ENCODE data around the gene ALB. TPM values are rescaled to one million over a fixed set of nuclear protein-coding genes. Genes with fewer than 3 reads are reported as not detected.

Gene ALB
- total RNA-seq, 1 donor: not detected

- no peaks in the 10 kb centered on the region for H4K20me1 ChIP-seq (ENCODE audit: insufficient read depth, low read length)
- H3K9me3 ChIP-seq (ENCODE audit: low read depth, low read length): no peaks in the 10 kb centered on the region
- no peaks in the 10 kb centered on the region for H3K36me3 ChIP-seq (ENCODE audit: insufficient read depth, low read length)
- no peak overlapping the region for H3K4me2 ChIP-seq (ENCODE audit: insufficient read depth, low read length)
- H3K79me2 ChIP-seq (ENCODE audit: insufficient read depth, low read length): no peaks in the 10 kb centered on the region
- TF ChIP-seq CTCF (IDR thresholded peaks at IDR 0.05; ENCODE audit: extremely low read depth, low read depth, low read length): no peak
- H3K27me3 ChIP-seq (ENCODE audit: insufficient read depth, low read length): no peaks in the 10 kb centered on the region
- no peaks in the 10 kb centered on the region for H3K4me1 ChIP-seq (ENCODE audit: insufficient read depth, low read length)
- H3K27ac ChIP-seq (ENCODE audit: low read depth, low read length): no peak overlapping the region
- no peak overlapping the region for H2AFZ ChIP-seq (ENCODE audit: low read length)
- no peak for DNase-seq (ENCODE audit: insufficient read length, low spot score, missing footprints)
- H3K4me3 ChIP-seq (ENCODE audit: insufficient read depth, low read length): no peak overlapping the region
Measured at GRCh38 chr4:73421708-73422457, 17.8 kb downstream of the ALB start.

- H3K4me1 ChIP-seq (ENCODE audit: insufficient read depth, low read length): no peaks in the 10 kb centered on the region
- DNase-seq (ENCODE audit: insufficient read length, low spot score, missing footprints): no peak
- H4K20me1 ChIP-seq (ENCODE audit: insufficient read depth, low read length): no peaks in the 10 kb centered on the region
- no peak overlapping the region for H3K27ac ChIP-seq (ENCODE audit: low read depth, low read length)
- H3K36me3 ChIP-seq (ENCODE audit: insufficient read depth, low read length): no peaks in the 10 kb centered on the region
- H3K79me2 ChIP-seq (ENCODE audit: insufficient read depth, low read length): no peaks in the 10 kb centered on the region
- no peak overlapping the region for H2AFZ ChIP-seq (ENCODE audit: low read length)
- H3K9me3 ChIP-seq (ENCODE audit: low read depth, low read length): no peaks in the 10 kb centered on the region
- H3K4me3 ChIP-seq (ENCODE audit: insufficient read depth, low read length): no peak overlapping the region
- no peak overlapping the region for H3K4me2 ChIP-seq (ENCODE audit: insufficient read depth, low read length)
- H3K27me3 ChIP-seq (ENCODE audit: insufficient read depth, low read length): no peaks in the 10 kb centered on the region
- TF ChIP-seq CTCF (IDR thresholded peaks at IDR 0.05; ENCODE audit: extremely low read depth, low read depth, low read length): no peak
Measured at GRCh38 chr4:73422458-73422752, 18.3 kb downstream of the ALB start.

GRCh38 chr4:73423184-73423583, 19.1 kb downstream of the ALB start:
- no peaks in the 10 kb centered on the region for H3K27me3 ChIP-seq (ENCODE audit: insufficient read depth, low read length)
- H3K4me2 ChIP-seq (ENCODE audit: insufficient read depth, low read length): no peak overlapping the region
- no peaks in the 10 kb centered on the region for H3K36me3 ChIP-seq (ENCODE audit: insufficient read depth, low read length)
- DNase-seq (ENCODE audit: insufficient read length, low spot score, missing footprints): no peak
- H3K9me3 ChIP-seq (ENCODE audit: low read depth, low read length): no peaks in the 10 kb centered on the region
- no peak overlapping the region for H3K4me3 ChIP-seq (ENCODE audit: insufficient read depth, low read length)
- no peak overlapping the region for H3K27ac ChIP-seq (ENCODE audit: low read depth, low read length)
- TF ChIP-seq CTCF (IDR thresholded peaks at IDR 0.05; ENCODE audit: extremely low read depth, low read depth, low read length): no peak
- H2AFZ ChIP-seq (ENCODE audit: low read length): no peak overlapping the region
- H3K4me1 ChIP-seq (ENCODE audit: insufficient read depth, low read length): no peaks in the 10 kb centered on the region
- no peaks in the 10 kb centered on the region for H4K20me1 ChIP-seq (ENCODE audit: insufficient read depth, low read length)
- no peaks in the 10 kb centered on the region for H3K79me2 ChIP-seq (ENCODE audit: insufficient read depth, low read length)

- H3K79me2 ChIP-seq (ENCODE audit: insufficient read depth, low read length): no peaks in the 10 kb centered on the region
- H3K4me2 ChIP-seq (ENCODE audit: insufficient read depth, low read length): no peak overlapping the region
- no peaks in the 10 kb centered on the region for H4K20me1 ChIP-seq (ENCODE audit: insufficient read depth, low read length)
- no peak overlapping the region for H3K4me3 ChIP-seq (ENCODE audit: insufficient read depth, low read length)
- H3K9me3 ChIP-seq (ENCODE audit: low read depth, low read length): no peaks in the 10 kb centered on the region
- H3K27ac ChIP-seq (ENCODE audit: low read depth, low read length): no peak overlapping the region
- no peaks in the 10 kb centered on the region for H3K36me3 ChIP-seq (ENCODE audit: insufficient read depth, low read length)
- no peak for DNase-seq (ENCODE audit: insufficient read length, low spot score, missing footprints)
- no peak overlapping the region for H2AFZ ChIP-seq (ENCODE audit: low read length)
- H3K4me1 ChIP-seq (ENCODE audit: insufficient read depth, low read length): no peaks in the 10 kb centered on the region
- H3K27me3 ChIP-seq (ENCODE audit: insufficient read depth, low read length): peaks cover 14% of the 10 kb centered on the region
- TF ChIP-seq CTCF (IDR thresholded peaks at IDR 0.05; ENCODE audit: extremely low read depth, low read depth, low read length): no peak
Measured at GRCh38 chr4:73426666-73427065, 22.6 kb downstream of the ALB start.
